GM18511 (cell line): ENCODE results near the gene GRSF1.
"Not testable (repeated sequence)": the region's sequence is repeated elsewhere in the genome, so short reads cannot be mapped to it uniquely, and the experiment has no call there.

Experiments
- ATAC-seq: cut with Tn5 transposase; IDR thresholded peaks from one replicate; pipeline ENCODE4 v1.9.1; 2021; ENCODE audit warnings: mild to moderate bottlenecking, moderate library complexity; ENCODE audit not compliant: unreplicated experiment

Gene GRSF1, protein sequence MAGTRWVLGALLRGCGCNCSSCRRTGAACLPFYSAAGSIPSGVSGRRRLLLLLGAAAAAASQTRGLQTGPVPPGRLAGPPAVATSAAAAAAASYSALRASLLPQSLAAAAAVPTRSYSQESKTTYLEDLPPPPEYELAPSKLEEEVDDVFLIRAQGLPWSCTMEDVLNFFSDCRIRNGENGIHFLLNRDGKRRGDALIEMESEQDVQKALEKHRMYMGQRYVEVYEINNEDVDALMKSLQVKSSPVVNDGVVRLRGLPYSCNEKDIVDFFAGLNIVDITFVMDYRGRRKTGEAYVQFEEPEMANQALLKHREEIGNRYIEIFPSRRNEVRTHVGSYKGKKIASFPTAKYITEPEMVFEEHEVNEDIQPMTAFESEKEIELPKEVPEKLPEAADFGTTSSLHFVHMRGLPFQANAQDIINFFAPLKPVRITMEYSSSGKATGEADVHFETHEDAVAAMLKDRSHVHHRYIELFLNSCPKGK

DNA sequence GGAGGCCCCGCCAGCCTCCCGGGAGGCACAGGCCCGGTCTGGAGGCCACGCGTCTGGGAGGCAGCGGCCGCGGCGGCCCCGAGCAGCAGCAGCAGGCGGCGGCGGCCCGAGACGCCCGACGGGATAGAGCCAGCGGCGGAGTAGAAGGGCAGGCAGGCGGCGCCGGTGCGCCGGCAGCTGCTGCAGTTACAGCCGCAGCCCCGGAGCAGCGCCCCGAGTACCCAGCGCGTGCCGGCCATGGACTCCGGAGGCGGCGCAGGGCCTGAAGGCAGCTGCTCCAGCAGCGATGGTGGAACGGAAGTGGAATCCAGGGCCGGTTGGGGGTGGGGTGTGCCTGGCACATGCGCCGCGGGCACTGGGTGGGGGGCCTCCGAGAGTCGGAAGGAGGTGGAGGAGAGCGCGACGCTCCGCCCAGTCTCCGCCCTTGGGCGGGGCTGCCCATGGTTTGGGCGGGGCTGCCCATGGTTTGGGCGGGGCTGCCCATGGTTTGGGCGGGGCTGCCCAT lies at the start of gene GRSF1:
TSS of gene GRSF1 (minus strand) at position 302 of the 505 bp plus-strand sequence. CDS start at position 239, 63 bp downstream.
- ATAC-seq = peak; percentile 63

DNA sequence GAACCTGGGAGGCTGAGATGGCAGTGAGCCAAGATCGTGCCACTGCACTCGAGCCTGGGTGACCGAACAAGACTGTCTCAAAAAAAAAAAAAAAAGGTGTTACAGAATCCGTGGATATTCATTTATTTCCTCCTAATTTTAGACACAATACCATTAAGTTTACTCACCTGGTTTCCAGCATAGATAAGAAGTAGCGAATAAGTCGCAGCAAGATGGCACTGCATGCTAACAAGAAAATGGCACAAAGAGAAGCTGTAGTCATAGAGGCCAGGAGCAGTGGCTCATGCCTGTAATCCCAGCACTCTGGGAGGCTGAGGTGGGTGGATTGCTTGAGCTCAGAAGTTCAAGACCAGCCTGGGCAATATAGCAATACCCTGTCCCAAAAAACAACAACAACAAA lies 45.5 kb upstream of the GRSF1 start:
- ATAC-seq = no peak

DNA sequence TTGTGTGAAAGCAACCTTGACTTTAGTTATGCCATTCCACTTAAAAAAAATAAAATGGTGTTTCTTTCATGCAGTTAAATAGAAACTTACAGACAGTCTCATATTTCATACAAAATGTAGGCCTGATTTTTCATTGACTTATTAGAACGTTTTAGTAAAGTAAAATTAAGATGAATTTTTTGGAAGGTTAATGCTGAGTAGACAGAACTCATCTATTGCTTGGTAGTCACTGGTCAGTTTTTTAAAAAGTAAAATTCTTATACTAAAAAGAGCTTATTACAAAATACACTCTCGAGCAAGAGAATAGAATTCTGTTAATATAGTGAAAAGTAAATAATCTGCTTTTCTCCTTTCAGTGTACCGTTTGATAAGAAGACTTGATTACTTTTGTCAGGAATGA lies 41.0 kb upstream of the GRSF1 start:
- ATAC-seq = no peak

DNA sequence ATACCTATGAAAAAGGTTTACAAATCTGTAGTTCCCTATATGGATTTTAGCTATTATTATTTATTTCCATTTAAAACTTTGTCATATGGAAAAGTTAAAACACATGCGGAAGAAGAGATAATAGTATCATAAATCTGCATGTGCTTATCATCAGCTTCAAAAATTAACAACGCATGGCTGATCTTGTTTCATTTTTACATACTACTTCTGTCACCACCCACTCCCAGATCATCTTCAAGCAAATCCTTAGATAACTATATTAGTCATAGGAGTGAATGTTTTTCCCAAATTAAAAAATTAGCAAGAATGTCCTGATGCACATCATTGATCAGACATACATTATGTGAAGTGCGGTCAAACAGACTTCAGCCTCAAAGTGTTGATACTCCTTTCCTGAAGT lies 37.9 kb upstream of the GRSF1 start:
- ATAC-seq = no peak

DNA sequence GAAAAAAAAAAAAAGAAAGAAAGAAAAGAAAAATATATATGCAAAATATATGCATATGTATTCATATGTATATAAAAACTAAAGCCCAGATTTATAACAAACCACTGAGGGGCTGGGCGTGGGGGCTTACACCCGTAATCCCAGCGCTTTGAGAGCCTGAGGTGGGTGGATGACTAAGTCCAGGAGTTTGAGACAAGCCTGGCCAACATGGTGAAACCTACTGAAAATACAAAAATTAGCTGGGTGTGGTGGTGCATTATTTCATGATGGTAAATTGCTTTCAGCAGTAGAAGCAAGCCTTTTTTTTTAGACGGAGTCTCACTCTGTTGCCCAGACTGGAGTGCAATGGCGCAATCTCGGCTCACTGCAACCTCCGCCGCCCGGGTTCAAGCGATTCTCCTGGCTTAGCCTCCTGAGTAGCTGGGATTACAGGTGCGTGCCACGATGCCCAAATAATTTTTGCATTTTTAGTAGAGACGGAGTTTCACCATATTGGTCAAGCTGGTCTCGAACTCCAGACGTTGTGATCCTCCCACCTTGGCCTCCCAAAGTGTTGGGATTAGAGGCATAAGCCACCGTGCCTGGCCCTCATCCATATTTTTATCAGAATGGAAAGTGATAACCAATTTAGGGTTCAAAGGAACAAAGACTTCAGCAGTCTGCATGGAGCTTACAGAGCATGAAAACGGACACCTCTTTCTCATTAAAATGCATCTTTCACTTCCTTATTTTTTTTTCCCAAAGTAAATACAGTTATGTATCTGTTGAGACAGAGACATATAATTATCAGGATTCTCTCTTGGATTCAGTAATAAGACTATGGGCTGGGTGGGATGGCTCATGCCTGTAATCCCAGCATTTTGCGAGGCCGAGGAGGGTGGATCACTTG lies 34.8 kb upstream of the GRSF1 start:
- peak; percentile 80 for ATAC-seq

DNA sequence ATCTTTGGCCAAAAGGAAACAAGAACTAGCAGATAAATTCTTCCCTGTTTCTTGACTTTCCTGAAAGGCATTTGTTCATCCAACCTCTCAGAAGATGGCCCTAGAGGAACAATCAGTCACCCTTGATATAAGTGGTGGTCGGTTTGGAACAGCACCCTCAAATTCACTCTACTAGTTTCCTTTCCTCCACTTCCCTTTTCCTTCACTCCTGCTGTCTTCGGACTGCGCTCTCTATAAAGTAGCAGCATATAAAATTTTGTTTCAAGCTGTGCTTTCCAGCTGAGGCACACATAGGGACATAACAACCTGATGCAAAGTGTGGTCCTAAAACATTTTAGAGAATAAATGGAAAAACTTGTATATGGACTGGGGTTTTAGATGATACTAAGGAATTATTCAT lies 33.5 kb upstream of the GRSF1 start:
- no peak for ATAC-seq

DNA sequence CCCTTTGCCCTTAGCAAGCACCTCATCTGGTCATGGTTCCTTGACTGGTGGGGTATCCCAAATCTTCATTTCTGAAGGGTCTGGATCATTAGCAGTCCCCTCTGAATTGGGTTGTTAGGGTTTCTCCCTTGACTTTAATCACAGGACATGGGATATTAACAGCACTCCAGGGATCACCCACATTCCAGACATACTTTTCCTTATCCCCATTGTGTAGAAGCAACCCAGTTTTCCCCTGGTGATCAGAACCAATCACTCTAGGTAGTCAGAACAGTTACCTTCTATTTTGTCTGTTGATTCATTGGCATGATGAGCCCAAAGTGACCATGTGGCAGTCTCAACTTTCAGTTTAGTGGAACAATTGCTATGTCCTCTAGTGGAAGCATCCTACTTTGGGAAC lies 29.1 kb upstream of the GRSF1 start:
- no peak for ATAC-seq

DNA sequence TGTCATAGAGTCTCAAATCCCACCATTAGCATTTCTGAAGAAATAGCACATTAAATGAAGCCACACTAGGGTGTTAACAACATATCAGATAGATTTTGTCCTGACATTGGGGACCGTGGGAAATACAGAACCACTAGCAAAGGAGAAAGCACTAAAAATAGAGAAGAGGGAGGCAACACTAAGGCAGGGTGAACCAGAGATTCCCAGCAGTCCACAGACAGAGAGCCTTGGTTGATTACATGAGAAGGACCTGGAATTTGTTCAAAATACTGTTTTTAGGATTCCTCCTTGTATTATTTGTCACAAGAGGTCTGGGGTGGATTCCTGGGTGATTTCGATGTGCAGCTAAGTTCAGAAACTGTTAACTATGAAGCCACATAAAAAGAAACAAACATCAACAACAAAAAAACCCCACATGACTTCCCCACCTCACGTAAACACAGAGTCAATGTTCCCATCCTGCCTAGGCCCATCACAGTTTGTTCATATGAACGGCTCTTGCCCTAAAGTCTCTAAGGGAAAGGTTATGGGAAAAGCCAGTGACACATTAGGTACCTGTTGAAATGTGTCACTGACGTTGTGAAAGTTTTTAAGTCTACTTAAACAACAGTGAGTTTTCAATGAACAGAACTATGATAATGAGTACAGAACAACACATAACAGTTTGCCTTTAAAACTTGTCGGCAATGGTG lies 23.6 kb upstream of the GRSF1 start:
- peak; percentile 63 for ATAC-seq

DNA sequence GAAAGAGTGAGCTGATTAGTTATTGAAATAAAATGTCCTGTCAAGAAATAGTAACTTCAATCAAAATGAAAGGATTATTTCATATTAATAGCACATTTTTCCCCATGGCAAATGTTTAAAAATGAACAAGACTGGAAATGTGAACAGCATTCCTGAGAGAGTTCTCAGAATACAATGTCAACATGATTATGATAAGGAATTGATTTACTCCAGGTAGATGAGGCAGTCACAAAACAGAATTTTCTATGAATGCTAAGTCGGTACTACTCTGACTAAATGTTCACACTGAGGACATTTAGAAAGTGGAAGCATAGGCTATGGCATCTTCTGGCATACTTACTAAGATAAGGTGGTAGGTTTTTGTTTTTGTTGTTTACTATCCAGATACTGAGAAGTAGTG lies 19.4 kb upstream of the GRSF1 start:
- ATAC-seq = no peak

DNA sequence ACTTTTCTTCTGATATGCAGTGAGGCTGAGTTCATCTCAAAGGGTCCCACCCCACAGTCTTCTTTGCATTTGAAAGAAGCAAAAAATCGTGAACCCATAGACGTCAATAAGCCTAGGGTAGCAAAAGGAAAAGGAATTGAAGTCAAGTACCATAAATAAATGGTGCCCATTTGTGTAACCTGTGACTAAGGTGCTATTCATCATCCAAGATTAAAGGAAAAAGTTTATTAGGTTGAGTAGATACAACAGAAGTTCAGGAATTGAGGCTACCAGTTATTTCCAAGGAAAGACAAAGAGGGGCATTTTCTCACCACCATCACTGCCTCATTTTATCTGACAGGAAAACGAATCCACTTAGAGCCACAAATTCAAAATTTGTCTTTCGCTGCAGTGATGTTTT lies 18.8 kb upstream of the GRSF1 start:
- no peak for ATAC-seq

DNA sequence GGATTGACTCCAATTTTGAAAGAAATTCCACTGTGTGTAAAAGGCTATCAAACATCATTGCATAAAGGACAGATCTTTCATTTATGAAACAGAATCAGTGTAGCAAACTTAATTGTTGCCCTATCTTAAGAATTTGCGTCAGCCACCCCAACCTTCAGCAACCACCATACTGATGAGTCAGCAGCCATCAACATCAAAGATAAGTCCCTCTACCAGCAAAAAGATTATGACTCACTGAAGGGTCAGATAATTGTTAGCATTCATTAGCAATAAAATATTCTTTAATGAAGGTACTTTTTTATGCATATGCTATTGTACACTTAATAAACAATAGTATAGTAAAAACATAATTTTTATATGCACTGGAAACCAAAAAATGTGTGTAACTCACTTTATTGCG lies 15.8 kb upstream of the GRSF1 start:
- no peak for ATAC-seq

DNA sequence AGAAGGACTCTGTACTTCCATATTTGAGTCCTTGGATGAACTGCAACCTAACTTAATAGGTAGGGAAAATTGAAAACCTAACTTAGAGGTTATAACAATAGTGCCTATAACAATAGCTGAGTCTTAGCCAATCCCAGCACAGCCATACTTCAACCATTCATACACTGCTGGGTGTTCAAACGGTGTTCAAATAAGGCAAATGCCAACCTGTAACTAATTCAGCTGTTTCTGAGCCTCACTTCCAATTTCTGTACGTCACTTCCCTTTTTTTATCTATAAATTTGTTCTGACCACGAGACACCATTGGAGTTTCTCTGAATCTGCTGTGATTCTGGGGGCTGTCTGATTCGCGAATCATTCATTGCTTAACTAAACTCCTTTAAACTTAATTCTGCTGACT lies 9.6 kb upstream of the GRSF1 start:
- no peak for ATAC-seq

DNA sequence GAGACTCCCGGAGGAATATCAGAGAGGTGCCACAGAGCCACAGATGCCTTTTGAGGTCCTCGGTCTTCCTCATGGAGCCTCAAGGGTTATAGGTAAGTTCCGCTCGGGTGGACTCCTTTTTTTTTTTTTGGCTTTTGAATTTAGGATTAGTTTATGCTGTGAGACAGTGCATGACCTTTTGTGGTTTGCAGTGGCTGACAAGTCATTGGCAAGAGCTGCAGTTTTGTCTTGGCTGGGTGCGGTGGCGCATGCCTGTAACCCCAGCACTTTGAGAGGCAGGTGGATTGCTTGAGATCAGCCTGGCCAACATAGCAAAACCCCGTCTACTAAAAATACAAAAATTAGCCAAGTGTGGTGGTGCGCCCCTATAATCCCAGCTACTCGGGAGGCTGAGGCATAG lies 4.5 kb upstream of the GRSF1 start:
- ATAC-seq = no peak

DNA sequence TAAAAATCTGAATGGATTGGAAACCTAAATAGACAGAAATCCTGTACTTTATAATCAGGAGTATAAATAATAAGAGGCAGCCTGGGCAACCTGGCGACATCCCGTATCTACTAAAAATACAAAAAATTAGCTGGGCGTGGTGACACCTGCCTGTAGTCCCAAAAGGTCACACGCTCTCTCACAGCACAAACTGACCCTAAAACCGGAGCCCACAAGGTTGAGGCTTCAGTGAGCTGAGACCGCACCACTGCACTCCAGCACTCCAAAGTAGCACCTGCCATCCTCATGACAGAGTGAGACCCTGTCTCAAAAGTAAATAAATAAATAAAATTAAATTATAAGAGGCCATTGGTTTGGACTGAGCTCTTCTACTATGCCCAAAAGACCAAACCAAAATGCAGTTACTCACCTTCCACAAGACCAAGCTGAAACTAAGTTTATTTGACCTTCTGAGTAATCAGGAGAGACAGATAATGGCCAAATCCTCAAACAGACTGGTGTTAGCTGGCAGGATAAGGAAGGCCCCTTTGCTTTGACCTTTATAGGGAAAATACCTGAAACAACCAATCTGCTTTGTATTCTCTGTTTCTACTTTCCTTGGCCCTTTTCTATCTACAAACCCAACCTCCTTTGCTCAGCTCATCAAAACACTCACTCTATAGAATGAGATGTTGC lies 3.2 kb upstream of the GRSF1 start:
- ATAC-seq = peak; percentile 37

DNA sequence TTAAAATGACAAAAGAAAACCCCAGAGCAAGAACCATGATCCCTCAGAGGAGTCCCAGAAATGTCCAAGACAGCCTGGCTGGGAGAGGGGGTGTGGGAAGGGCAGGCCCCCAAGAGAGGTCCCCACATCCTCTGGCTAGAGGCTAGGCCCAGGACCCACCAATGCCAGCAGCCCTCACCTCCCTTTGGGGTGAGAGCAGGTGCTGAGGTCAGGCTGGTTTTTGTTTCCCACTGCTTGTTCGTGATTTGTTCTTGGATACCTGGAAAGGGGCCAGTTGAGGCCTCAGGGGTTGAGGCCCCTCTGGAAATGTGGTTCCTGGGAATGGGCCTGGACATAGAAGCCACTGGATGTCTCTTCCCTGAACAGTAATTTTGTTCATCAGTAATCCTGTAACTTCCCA lies 2.3 kb upstream of the GRSF1 start:
- no peak for ATAC-seq

DNA sequence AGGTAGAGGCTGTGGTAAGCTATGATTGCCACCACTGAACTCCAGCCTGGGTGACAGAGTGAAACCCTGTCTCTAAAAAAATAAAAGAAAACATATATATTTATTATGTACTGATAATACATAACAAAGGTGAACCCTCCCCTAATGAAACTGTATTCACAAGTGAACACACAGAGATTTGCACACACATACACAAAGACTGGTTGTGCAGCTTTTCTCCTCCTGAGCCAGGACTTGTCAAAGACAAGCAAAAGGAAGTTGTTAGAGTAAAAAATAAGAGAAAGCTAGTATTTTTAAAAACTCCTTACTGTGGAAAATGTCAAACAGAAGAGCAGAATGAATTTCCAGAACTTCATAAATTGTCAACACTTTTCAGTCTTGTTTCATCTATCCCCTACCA lies 1.5 kb upstream of the GRSF1 start:
- no peak for ATAC-seq

DNA sequence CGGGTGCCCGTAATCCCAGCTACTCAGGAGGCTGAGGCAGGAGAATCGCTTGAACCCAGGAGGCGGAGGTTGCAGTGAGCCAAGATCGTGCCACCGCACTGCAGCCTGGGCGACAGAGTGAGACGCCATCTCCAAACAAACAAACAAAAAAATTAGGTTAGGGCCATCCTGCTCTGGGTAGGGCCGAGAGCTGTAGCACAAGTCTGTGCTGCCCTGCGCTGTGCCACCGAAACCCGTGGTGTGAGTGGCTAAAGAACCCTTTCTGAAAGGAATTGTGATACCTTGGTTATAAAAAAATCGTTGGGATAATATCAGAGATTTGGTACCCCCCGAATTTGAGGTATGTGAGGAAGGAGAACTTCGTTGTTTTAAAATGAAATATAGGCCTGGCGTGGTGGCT lies 941 bp upstream of the GRSF1 start:
- ATAC-seq = not testable (repeated sequence)

DNA sequence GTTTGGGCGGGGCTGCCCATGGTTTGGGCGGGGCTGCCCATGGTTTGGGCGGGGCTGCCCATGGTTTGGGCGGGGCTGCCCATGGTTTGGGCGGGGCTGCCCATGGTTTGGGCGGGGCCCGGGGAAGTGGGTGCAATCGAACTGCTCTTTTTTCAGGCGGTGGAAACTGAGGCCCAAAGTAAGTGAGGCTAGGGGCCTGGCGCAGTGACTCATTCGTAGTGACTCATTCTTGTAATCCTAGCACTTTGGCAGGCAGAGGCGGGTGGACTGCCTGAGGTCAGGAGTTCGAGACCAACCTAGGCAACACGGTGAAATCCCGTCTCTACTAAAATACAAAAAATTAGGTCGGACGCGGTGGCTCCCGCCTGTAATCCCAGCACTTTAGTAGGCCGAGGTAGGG lies 447 bp upstream of the GRSF1 start:
- ATAC-seq = not testable (repeated sequence)

DNA sequence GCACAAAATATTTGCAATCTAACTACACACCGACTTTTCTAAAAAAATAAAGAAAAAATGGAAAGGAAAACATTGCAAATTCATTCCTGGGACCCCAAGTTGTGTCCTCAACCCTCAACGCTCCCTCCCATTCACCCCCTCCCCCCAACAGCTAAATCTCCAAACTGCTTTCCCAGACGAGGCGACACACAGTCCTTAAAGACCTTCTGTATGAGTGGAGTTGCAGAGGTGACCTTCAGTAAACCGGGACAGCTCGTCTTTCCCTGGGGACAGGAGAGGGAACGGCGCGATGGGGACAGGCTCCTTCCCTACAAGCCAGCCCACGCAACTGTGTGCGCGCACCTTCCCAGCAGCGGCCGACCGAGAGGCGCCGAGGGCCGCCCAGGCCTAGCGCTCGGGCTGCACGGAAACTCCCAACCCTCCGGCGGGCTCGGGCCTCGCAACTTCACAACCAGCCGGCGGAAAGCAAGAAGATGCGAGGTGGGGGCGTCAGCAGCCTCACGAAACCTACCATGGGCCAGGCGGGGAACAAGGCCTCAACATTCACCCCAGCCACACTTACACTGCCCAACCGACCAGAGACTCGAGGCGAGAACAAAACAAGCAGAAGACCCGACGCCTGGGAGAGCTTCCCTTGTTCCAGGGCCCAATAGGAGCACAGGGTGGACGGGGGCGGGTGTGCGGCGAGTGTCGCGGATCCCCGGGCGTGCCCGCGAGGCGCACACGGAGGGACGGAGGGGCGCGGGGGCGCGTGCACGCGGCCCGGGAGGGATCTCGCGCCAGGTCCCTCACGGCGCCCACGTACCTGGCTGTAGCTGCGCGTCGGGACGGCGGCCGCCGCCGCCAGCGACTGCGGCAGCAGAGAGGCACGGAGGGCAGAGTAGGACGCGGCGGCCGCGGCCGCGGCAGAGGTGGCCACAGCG lies 763 bp downstream of the GRSF1 start:
- ATAC-seq = peak; percentile 61
